Muscle layer of duodenum (tissue), 2 donors: ENCODE measurements around the gene C5orf15.

ENCODE experiments used
- H3K27ac ChIP-seq: one replicate; pipeline ENCODE4 v1.7.0; 2013; ENCODE audit warnings: mild to moderate bottlenecking, low read length
- H3K27me3 ChIP-seq: one replicate; pipeline ENCODE4 v1.7.0; 2013; ENCODE audit warnings: low read depth, mild to moderate bottlenecking, control low read depth, low read length
- H3K36me3 ChIP-seq, 2 donors: one replicate each; pipeline ENCODE4 v1.7.0; 2013; ENCODE audit warnings: low read length in 2 of 2, control low read depth in 1 of 2, mild to moderate bottlenecking in 1 of 2; ENCODE audit not compliant: insufficient read depth in 2 of 2, control insufficient read depth in 1 of 2
- H3K4me1 ChIP-seq, 2 donors: one replicate each; pipeline ENCODE4 v1.7.0; 2013; ENCODE audit warnings: low read length in 2 of 2, mild to moderate bottlenecking in 2 of 2, control low read depth in 1 of 2, moderate library complexity in 1 of 2; ENCODE audit not compliant: insufficient read depth in 2 of 2, control insufficient read depth in 1 of 2
- H3K4me3 ChIP-seq, 2 donors: one replicate each; pipeline ENCODE4 v1.7.0; 2013; ENCODE audit warnings: low read length in 2 of 2, low read depth in 1 of 2, mild to moderate bottlenecking in 1 of 2
- H3K9me3 ChIP-seq, 2 donors: one replicate each; pipeline ENCODE4 v1.7.0; 2013; ENCODE audit warnings: low read length in 2 of 2, control low read depth in 1 of 2, mild to moderate bottlenecking in 1 of 2; ENCODE audit not compliant: control insufficient read depth in 1 of 2
- donor health status: healthy.

Gene C5orf15

GRCh38 chr5:133925866-133926488 is 42.4 kb downstream of the C5orf15 start:
- Histone ChIP-seq H3K27ac (no peak overlapping the region), H3K4me3 (no peak overlapping the region), H3K36me3 (no peaks in the 10 kb centered on the region), H3K4me1 (no peaks in the 10 kb centered on the region), H3K9me3 (no peaks in the 10 kb centered on the region), H3K27me3 (no peaks in the 10 kb centered on the region)

GRCh38 chr5:133925269-133925668 is 43.2 kb downstream of the C5orf15 start:
- H3K9me3 ChIP-seq = no peaks in the 10 kb centered on the region
- H3K27me3 ChIP-seq = no peaks in the 10 kb centered on the region
- H3K4me3 ChIP-seq = no peak overlapping the region
- no peaks in the 10 kb centered on the region for H3K36me3 ChIP-seq
- H3K27ac ChIP-seq = no peak overlapping the region
- no peaks in the 10 kb centered on the region for H3K4me1 ChIP-seq

GRCh38 chr5:133924221-133924920 is 44.1 kb downstream of the C5orf15 start:
- H3K36me3 ChIP-seq = no peaks in the 10 kb centered on the region
- H3K4me3 ChIP-seq = no peak overlapping the region
- H3K27ac ChIP-seq = no peak overlapping the region

GRCh38 chr5:133921979-133922378 is 46.4 kb downstream of the C5orf15 start:
- Histone ChIP-seq H3K27ac (no peak overlapping the region), H3K4me3 (no peak overlapping the region), H3K36me3 (no peaks in the 10 kb centered on the region), H3K4me1 (no peaks in the 10 kb centered on the region), H3K27me3 (no peaks in the 10 kb centered on the region), H3K9me3 (no peaks in the 10 kb centered on the region)

More at GRCh38 chr5:133924221-133924920, 44.1 kb downstream of the C5orf15 start:
- Histone ChIP-seq H3K9me3 (no peaks in the 10 kb centered on the region), H3K4me1 (no peaks in the 10 kb centered on the region), H3K27me3 (no peaks in the 10 kb centered on the region)

- no peaks in the 10 kb centered on the region for H3K4me1 ChIP-seq
Measured at GRCh38 chr5:133921069-133921468, 47.4 kb downstream of the C5orf15 start.

GRCh38 chr5:133919148-133920136 is 49.0 kb downstream of the C5orf15 start:
- H3K4me1 ChIP-seq = no peaks in the 10 kb centered on the region
- H3K36me3 ChIP-seq = no peaks in the 10 kb centered on the region
- no peak overlapping the region for H3K4me3 ChIP-seq
- no peak overlapping the region for H3K27ac ChIP-seq
- no peaks in the 10 kb centered on the region for H3K9me3 ChIP-seq
- no peaks in the 10 kb centered on the region for H3K27me3 ChIP-seq

More at GRCh38 chr5:133921069-133921468, 47.4 kb downstream of the C5orf15 start:
- Histone ChIP-seq H3K4me3 (no peak overlapping the region), H3K9me3 (no peaks in the 10 kb centered on the region), H3K36me3 (no peaks in the 10 kb centered on the region), H3K27me3 (no peaks in the 10 kb centered on the region), H3K27ac (no peak overlapping the region)

- Histone ChIP-seq H3K27me3 (no peaks in the 10 kb centered on the region), H3K36me3 (no peaks in the 10 kb centered on the region), H3K9me3 (no peaks in the 10 kb centered on the region), H3K4me3 (no peak overlapping the region), H3K4me1 (no peaks in the 10 kb centered on the region), H3K27ac (no peak overlapping the region)
Measured at GRCh38 chr5:133918731-133919130, 49.7 kb downstream of the C5orf15 start.

GRCh38 chr5:133918316-133918715 is 50.1 kb downstream of the C5orf15 start:
- Histone ChIP-seq H3K4me3 (no peak overlapping the region), H3K27me3 (no peaks in the 10 kb centered on the region), H3K36me3 (no peaks in the 10 kb centered on the region), H3K4me1 (no peaks in the 10 kb centered on the region), H3K27ac (no peak overlapping the region), H3K9me3 (no peaks in the 10 kb centered on the region)

- H3K27me3 ChIP-seq = no peaks in the 10 kb centered on the region
- no peak overlapping the region for H3K27ac ChIP-seq
- H3K4me3 ChIP-seq = no peak overlapping the region
- no peaks in the 10 kb centered on the region for H3K9me3 ChIP-seq
- no peaks in the 10 kb centered on the region for H3K36me3 ChIP-seq
- H3K4me1 ChIP-seq = no peaks in the 10 kb centered on the region
Measured at GRCh38 chr5:133917785-133918184, 50.6 kb downstream of the C5orf15 start.

- H3K36me3 ChIP-seq = no peaks in the 10 kb centered on the region
- H3K9me3 ChIP-seq = no peaks in the 10 kb centered on the region
- H3K27ac ChIP-seq = no peak overlapping the region
- no peaks in the 10 kb centered on the region for H3K27me3 ChIP-seq
- H3K4me3 ChIP-seq = no peak overlapping the region
- H3K4me1 ChIP-seq = no peaks in the 10 kb centered on the region
Measured at GRCh38 chr5:133916914-133917313, 51.5 kb downstream of the C5orf15 start.

GRCh38 chr5:133916479-133916878 is 51.9 kb downstream of the C5orf15 start:
- Histone ChIP-seq H3K4me1 (no peaks in the 10 kb centered on the region), H3K9me3 (no peaks in the 10 kb centered on the region), H3K36me3 (no peaks in the 10 kb centered on the region), H3K27ac (no peak overlapping the region), H3K4me3 (no peak overlapping the region), H3K27me3 (no peaks in the 10 kb centered on the region)
